NCI-H2196 treated with DMSO at 0.1 percent for 48 hours (cell line): Measurements from ENCODE around the gene TEX13B.

Experiments
- DNase-seq: peaks from one replicate; lab custom pipeline; 2025; ENCODE audit not compliant: unreplicated experiment; lab: John Stamatoyannopoulos, UW

TEX13B gene

DNA sequence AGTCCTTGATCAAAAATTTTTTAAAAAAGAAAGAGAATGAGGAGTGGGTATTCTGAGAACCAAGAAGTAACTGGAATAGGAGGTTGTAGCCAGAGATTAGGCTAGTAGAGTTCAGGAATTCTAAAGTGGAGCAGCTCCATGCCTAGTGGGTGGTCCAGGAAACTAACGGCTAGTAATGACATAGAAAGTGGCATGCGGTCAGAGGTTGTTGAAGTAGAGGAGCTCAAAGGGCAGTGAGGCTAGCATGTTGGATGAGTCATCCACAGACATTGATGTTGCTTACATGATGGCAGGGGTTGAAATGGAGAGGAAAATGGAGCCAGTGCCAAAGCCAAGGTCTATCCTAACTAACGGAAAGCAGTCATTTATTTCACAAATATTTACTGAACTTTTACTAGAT is 42.1 kb downstream of the TEX13B start:
- DNase-seq: no peak

DNA sequence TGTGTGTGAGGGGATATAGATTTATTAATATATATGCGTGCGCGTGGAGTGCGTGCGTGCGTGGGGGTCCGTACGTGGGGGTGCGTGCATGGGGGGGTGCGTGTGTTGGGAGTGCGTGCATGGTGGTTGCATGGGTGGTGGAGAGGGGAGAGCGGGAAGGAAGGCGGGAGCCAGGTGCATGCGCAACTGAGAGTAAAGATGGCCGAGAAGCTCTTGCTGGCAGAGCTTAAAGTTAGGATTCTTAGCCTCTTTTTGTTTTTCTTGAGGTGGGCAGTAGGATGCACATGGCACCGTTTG is 45.8 kb downstream of the TEX13B start:
- no peak for DNase-seq

DNA sequence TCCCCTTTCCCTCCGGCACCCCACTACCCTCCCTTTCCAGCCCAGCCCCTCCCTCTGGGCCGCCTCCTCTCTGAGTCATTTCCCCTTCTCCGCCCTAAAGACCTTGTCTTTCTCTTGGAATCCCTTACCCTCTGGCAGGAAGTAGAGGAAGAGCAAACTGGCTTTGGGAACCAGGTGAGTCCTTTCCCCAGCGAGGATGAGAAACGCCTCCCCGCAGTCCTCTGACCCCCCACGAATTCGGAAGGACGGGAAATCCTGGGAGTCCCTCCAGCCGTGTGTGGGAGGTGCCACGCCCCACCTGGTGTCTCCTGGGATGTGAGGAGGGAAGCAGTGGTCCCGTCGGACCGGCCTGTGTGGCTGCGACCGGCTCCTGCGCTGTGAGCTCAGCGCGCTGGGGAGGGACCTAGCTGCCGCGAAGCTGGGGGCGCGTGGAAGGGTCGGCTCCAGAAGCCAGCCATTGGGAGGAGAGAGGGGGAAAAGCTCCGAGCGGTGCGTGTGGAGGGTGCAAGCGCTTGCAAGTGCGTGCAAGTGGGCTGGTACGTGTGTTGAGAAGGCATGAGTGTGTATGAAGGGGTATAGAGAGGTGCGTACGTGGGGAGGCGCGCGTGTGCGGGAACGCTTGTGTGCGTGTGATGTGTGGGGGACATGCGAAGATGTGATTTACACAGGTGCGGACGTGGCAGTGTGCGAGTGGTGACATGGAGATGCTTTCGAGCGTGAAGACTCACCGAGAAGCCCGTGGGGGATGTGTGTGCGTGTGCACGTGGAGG is 46.3 kb downstream of the TEX13B start:
- DNase-seq: no peak

DNA sequence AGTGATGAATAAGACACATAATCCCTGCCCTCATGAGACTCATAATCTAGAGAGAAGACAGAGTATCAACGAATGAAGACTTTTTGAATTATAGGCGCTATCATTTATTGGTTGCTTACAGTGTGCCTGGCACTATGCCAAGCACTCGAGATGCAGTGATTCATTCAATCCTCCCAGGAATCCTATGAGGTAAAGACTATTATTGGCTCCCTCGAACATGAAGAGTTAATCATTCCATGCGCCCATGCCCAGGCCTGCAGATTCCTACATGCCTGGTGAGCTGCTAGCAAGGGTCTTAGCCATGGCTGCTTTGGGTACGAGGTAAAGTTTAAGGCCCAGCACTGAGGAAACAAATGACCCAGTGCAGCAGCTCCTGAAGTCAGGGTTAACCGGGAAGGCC is 47.0 kb downstream of the TEX13B start:
- DNase-seq: no peak

DNA sequence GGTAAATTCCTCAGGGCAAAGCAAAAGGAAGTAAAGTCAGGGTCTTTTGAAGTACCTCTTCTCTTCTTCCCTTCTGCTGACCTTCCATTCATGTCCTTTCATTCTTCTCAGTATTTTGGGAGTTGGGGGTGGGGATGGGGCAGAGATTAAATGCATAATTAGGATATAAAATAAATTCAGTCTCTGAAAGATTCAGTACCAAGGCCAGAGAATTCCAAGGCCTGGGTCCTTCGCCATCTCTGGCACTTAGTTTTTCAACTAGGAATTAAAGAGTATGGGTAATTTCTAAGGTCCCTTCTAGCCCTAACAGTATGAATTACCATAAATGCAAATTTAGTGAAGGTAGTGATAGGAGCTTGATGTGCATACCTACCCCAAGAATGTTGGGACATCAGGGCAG is 47.9 kb downstream of the TEX13B start:
- DNase-seq: no peak
